GM18526 (cell line): ENCODE measurements around the gene ZNF766.

Source experiments
- POLR2A ChIP-seq: IDR thresholded peaks from 3 replicates; pipeline ENCODE4 v1.6.1; 2011; ENCODE audit not compliant: insufficient read length; ENCODE audit errors: extremely low read depth

Gene ZNF766

DNA sequence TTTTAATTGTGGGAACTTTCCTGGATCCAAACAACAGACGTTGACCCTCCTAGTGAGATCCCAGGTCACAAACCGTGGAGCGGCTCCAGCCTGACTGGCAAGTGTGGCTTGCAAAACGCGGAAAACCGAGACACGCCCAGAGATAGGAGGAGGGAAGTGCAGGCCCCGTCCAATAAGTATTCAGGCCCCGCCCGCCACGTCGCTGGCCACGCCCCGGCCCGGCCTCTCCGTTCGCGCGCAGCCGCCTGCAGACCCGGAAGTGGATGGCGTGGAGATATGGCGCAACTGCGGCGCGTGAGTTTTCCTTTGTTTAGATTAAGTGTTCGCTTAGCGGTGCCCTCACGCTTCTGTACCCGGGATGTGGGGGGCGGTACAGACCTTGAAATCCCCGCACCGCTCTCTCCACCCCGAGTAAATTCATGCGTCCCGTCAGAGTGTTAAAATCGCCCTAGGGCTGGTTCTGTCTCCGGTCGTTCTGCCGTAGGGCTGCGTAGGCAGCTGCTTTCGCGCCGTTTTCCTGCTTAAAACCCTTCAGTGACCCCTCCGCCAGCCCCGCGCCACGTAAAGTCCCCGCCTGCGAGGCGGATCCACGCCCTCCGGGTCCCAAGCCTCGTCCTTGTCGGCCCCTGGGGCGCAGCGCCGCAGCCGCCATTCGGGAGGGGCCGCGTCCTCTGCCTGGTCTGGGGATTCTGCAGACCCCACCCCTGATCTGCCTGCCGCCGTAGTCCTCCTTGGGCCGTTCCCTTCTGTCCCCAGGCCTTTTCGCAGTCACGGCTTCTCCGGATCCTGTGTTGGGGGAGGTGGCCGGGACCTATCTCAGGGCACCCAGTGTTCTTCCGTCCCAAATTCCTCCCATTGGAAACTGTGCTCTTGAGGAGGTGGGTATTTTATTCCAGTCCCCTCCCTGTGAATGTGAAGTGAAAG lies at the start of gene ZNF766:
Gene ZNF766 (plus strand): TSS at position 250 of the 924 bp plus-strand sequence. CDS start 27 bp downstream, at position 277.
- peak; percentile 89 for TF ChIP-seq POLR2A

GRCh38 chr19:52219611-52220010 lies 49.8 kb upstream of the ZNF766 start:
- no peak for TF ChIP-seq POLR2A

DNA sequence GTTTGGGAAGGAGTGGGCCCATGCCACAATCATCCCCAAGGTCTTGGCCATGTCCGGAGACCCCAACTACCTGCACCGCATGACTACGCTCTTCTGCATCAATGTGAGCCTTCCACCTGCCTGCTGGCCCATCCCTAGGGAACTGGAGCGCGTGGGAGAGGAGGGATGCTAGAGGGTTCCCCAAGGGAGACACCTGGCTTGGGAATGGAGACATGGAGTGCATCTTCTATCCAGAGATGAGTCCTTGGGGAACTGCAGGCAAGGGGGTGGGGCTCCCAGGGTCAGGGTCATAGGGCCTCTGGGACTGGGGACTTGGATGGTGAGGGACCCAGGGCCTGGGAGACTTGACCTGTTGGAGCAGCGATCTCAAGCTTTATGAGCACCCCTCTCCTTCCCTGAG lies 48.4 kb upstream of the ZNF766 start:
- no peak for TF ChIP-seq POLR2A

- no peak for TF ChIP-seq POLR2A
Observed at GRCh38 chr19:52221831-52222375, 47.5 kb upstream of the ZNF766 start.

DNA sequence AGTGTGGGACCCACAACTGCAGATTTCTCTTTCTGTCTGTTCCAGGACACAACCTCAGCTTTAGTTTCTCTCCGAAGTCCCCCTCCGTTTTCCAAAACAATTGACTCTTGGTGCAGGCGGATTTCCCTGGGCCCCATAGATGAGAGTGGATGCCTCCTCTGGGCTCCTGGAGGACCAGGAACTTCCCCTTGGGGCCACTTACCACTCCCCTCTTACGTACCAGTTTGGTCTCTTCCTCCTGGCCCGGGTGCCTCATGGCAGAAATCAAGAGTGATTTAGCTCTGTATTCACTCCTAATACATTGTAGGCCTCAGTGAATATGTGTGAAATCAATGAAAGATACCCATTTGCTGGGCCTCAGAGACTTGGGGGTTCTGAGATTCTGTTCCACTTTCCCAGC lies 45.2 kb upstream of the ZNF766 start:
- TF ChIP-seq POLR2A: no peak

GRCh38 chr19:52226652-52227051 lies 42.7 kb upstream of the ZNF766 start:
- no peak for TF ChIP-seq POLR2A

DNA sequence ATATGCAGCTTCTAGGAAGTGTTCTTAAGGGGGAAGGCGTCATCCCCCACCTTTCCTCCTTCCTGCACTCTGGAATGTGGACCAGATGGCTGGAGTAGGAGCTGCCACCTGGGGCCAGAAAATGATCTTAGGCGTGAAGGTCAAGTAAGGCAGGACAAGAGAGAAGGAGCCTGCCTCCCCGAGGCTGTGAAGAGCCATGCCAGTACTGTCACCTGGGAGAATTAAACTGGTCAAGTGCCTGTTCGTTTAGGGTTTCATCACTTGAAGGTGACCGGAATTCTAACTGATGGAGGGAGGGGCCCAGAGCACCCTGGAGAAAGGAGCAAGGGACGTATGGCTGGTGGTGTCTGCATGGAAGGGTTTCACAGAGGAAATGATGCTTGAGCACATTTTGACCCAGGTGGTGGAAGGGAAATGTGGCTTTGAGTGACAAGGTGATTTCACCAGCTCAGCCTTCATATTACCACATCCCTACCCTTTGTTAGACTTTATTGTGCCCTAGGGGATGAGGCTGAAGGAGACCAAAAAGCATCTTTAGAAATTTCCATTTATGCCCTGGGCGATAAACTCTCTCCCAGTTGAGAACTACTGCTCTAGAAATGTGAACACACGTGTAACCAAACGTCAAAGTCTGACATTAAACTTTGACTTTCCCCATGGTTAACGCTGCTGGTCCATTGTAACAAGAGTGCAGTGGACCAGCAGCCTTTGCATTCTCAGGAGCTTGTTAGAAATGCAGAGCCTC lies 42.0 kb upstream of the ZNF766 start:
- no peak for TF ChIP-seq POLR2A

- no peak for TF ChIP-seq POLR2A
Observed at GRCh38 chr19:52227980-52228379, 41.4 kb upstream of the ZNF766 start.

GRCh38 chr19:52229524-52229923 lies 39.9 kb upstream of the ZNF766 start:
- no peak for TF ChIP-seq POLR2A

GRCh38 chr19:52230685-52231084 lies 38.7 kb upstream of the ZNF766 start:
- no peak for TF ChIP-seq POLR2A

DNA sequence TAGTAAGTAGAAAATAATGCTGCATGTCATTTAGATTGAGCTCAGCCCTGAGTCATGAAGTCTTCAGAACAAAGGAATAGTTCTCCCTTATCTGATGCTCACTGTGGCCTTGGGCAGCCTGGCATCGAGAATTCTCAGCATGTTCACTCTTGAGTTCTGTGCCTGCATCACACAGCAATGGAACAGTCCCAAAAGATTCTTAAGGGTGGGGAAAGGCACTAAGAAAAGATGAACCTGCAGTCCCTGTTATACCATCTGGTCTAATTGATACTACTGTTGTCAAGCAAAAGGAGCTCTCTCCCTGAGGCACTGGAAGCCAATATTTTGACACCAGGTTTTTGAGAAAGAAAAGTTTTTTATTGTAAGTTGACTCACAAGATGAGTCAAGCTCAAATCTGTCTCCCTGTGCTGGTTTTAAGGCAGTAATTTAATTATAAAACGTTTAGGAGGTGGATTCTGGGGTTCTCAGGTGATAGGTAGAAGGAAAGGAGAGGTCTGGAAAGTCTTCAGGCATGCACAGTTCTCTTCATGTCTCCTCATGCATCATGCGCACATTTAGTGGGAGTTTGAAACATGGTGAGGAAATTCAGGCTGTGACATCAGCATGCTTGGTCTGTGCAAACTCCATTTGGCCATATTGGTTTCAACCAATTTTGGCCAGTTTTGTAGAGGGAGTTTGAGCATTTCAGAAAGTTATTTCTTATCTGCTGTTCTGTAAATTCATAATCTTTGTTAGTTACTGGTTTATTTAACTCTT lies 38.1 kb upstream of the ZNF766 start:
- no peak for TF ChIP-seq POLR2A

DNA sequence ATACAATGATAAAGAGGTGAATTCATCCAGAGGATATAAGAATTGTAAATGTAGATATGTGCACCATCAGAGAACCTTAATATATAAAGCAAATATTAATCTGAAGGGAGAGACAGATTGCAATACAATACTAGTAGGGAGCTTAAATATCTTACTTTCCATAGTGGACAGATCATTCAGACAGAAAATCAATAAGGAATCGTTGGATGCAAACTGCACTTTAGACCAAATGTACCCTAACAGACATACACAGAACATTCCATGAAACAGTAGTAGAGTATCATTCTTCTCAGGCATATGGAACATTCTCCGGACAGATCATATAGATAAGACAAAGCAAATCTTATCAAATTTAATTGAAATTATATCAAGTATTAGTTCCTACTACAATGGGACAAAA lies 35.0 kb upstream of the ZNF766 start:
- TF ChIP-seq POLR2A: no peak

DNA sequence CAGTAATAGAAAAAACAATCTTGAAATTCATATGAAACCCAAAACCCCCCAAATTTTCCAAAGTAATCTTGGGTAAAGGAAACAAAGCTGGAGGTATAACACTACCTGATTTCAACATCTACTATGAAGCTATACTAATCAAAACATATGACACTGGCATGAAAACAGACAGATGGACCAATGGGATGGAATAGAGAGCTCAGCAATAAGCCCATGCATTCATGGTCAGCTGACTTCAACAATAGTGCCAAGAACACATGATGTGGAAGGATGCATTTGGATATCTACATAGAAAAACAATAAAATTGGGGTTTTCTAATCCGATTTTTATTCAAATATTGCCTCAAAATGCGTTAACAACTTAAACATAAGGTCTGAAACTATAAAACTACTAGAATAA lies 32.2 kb upstream of the ZNF766 start:
- no peak for TF ChIP-seq POLR2A

DNA sequence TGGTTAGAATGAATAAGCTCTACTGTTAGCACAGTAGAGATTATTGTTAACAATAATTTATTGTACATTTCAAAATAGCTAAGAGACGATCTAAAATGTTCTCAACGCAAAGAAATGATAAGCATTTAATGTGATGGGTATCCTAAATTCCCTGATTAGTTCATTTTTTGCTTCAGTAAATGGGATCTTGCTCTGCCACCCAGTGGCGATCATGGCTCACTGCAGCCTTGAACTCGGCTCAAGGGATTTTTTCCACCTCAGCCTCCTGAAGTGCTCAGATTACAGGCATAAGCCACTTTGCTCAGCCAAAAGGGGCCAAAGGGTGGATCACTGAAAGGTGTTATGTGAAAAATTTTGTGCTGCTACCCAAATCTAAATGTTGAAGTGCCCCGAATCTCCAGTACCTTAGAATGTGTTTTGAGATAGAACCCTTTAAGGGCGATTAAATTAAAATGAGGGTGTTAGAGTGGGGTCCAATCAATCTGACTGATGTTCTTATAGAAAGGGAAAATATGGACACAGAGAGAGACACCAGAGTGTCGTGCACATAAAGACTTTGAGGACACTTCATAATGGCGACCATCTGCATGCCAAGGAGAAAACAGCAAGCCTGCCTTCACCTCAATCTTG lies 31.5 kb upstream of the ZNF766 start:
- TF ChIP-seq POLR2A: no peak

DNA sequence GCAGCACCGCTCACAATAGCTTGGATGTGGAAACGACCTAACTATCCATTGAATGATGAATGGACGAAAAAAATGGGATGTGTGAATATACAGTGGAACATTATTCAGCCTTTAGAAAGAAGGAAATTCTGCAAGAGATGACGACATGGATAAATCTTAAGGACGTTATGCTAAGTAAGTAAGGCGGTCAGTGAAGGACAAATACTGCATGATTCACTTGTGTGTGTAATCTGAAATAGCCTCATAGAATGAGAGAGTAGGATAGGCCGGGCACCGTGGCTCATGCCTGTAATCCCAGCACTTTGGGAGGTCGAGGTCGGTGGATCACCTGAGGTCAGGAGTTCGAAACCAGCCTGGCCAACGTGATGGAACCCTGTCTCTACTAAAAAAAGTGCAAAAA lies 25.4 kb upstream of the ZNF766 start:
- no peak for TF ChIP-seq POLR2A
